Central memory CD8-positive, alpha-beta T cell (primary cell): ENCODE measurements around the gene INPP5K.

Experiments
- ATAC-seq: fragments of 150-1000 bp; cut with Tn5 transposase; replicated peaks from 2 replicates; pipeline ENCODE4 v1.10.0; 2022; ENCODE audit warnings: mild to moderate bottlenecking, moderate FRiP score, moderate number of reproducible peaks; ENCODE audit not compliant: poor library complexity, severe bottlenecking; ENCODE audit errors: extremely low read depth
- DNase-seq, 2 donors: peaks; one replicate each; pipeline ENCODE4 v3.0.0; 2021; ENCODE audit warnings: low spot score in 2 of 2
- H3K27ac Mint-ChIP-seq: one replicate; pipeline ENCODE4 v1.8.0; 2022; ENCODE audit warnings: low read depth, mild to moderate bottlenecking, moderate library complexity, mixed read lengths
- H3K27me3 Mint-ChIP-seq: one replicate; pipeline ENCODE4 v1.8.0; 2022; ENCODE audit warnings: mixed read lengths
- H3K36me3 Mint-ChIP-seq: one replicate; pipeline ENCODE4 v1.8.0; 2022; ENCODE audit warnings: mild to moderate bottlenecking, moderate library complexity, mixed read lengths; ENCODE audit not compliant: insufficient read depth
- H3K4me1 Mint-ChIP-seq: one replicate; pipeline ENCODE4 v1.8.0; 2022; ENCODE audit warnings: mixed read lengths
- H3K4me3 Mint-ChIP-seq: one replicate; pipeline ENCODE4 v1.8.0; 2022; ENCODE audit warnings: mild to moderate bottlenecking, moderate library complexity, mixed read lengths
- H3K9me3 Mint-ChIP-seq: one replicate; pipeline ENCODE4 v1.8.0; 2022; ENCODE audit warnings: mixed read lengths

The INPP5K gene

DNA sequence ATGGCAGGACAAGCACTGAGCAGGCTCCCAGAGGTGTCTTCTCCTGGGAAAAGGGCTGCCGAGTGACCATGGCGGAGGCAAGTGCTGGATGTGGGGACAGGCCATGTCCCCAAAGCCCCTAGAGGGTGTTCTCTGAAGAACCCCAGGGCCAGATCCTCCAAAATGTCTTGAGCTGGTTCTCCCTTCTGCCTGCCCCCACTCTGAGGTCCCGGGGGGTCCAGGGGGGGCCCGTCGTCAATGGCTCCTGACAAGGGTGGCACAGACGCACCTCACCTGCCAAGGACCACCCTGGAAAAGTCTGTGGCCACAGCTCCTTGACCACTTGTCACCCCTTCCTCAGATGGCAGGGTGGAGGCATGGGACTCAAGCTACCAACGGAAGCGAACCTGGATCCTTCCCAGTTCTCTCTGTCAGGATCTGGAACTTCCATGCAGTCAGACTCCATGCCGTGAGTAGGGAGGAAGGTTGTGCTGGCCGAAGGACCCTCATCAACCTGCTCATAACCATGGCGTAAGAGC lies 21.6 kb downstream of the INPP5K start:
- no peak for ATAC-seq
- DNase-seq: no peak
- Mint-ChIP-seq H3K4me3 (no peak overlapping the region), H3K4me1 (peaks cover 16% of the 10 kb centered on the region), H3K36me3 (peaks cover 26% of the 10 kb centered on the region), H3K9me3 (no peaks in the 10 kb centered on the region), H3K27ac (no peak overlapping the region), H3K27me3 (no peaks in the 10 kb centered on the region)

- Mint-ChIP-seq H3K9me3 (no peaks in the 10 kb centered on the region), H3K36me3 (peaks cover 24% of the 10 kb centered on the region), H3K4me3 (no peak overlapping the region), H3K4me1 (peaks cover 16% of the 10 kb centered on the region), H3K27ac (no peak overlapping the region), H3K27me3 (no peaks in the 10 kb centered on the region)
- ATAC-seq: no peak
- DNase-seq: no peak
Observed at GRCh38 chr17:1494203-1494602, 22.2 kb downstream of the INPP5K start.

DNA sequence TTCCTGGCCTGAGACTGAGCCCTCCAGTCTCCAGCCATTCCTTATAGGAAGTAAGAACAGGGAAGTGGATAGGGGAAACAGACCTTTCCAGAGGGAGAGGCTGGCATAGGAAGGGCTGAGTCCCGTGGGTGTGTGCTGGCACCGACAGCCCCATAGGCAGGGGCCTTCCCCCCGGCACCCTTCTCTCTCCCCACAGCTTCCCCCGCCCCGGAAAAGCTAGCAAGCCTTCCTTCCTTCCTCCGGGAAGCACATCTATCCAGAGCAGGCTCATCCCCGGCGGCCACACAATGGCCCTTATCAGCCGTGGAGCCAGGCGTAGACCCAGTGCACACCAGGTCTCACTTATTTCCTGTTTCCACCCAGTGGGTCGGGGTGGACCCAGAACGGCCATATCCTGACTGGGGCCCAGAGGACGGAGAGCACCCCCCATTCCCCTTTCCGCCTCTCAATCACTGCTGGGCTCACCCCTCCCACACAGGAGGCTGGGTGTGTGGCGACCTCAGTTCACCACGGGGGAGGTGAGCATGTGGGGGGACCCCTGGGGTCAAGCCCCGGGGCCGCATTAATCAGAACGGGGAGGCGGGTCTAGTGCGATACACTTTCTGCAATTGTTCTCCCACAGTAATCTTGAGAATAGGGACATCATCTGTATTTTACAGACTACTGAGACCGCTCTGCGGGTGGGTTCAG lies 23.0 kb downstream of the INPP5K start:
- peak overlapping the region; percentile 86 for H3K4me3 Mint-ChIP-seq
- ATAC-seq: no peak
- H3K9me3 Mint-ChIP-seq: no peaks in the 10 kb centered on the region
- DNase-seq: no peak
- H3K27ac Mint-ChIP-seq: no peak overlapping the region
- H3K36me3 Mint-ChIP-seq: peaks cover 27% of the 10 kb centered on the region
- H3K27me3 Mint-ChIP-seq: no peaks in the 10 kb centered on the region
- H3K4me1 Mint-ChIP-seq: peaks cover 22% of the 10 kb centered on the region

- H3K27ac Mint-ChIP-seq: peak within 1 kb of the TSS; percentile 65
- DNase-seq (no peak), ATAC-seq (no peak)
- no peaks in the 10 kb centered on the region for H3K9me3 Mint-ChIP-seq
- peaks cover 28% of the 10 kb centered on the region for H3K36me3 Mint-ChIP-seq
- H3K4me1 Mint-ChIP-seq: peaks cover 23% of the 10 kb centered on the region
- H3K4me3 Mint-ChIP-seq: peak within 1 kb of the TSS; percentile 86
- H3K27me3 Mint-ChIP-seq: no peaks in the 10 kb centered on the region
Observed at GRCh38 chr17:1492249-1493206, 23.9 kb downstream of the INPP5K start, which contains the start of gene MYO1C. MYO1C (minus strand) TSS chr17:1492686; CDS start chr17:1492487, 199 bp downstream.

DNA sequence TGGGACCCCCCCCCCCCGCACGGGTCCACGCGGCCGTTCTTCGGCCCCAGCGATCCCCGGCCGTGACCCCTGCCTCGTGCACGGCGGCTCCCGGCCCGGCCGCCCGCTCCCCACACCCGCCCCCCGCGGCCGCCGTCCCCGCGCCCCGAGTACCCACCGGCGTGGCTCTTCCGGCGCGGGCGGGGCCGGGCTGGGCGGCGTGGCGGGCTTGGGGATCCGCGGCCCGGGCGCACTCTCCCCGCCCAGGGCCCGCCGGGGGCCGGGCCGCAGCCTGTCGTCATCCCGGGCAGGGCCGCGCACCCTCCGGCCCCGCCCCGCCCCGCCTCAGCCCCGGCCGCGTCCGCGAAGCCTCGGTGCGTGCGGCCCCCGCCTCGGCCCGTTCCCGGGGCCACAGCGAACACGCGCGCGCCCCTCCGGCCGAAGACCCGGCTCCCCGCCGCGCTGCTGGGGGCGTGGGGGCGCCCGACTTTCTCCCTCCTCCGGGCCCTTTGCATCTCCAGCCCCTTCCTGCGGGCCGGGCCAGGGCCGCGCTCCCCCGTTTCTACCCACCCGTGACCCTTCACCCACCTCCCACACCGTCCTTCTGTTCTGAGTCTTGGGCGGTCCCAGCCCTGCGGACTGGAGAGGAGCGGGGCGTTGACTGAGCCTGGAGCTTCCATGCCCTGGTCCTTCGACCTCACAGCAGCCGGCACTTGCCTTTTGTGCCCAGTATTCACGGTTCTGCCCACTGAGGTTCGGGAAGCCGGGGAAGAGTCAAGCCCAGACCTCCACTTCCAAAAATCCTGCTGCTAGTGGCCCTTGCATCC lies 24.8 kb downstream of the INPP5K start:
- H3K4me1 Mint-ChIP-seq: peaks cover 30% of the 10 kb centered on the region
- no peaks in the 10 kb centered on the region for H3K27me3 Mint-ChIP-seq
- peak overlapping the region; percentile 86 for H3K4me3 Mint-ChIP-seq
- no peaks in the 10 kb centered on the region for H3K9me3 Mint-ChIP-seq
- H3K27ac Mint-ChIP-seq: peak overlapping the region; percentile 65
- DNase-seq (no peak), ATAC-seq (peak; percentile 38)
- H3K36me3 Mint-ChIP-seq: peaks cover 33% of the 10 kb centered on the region

DNA sequence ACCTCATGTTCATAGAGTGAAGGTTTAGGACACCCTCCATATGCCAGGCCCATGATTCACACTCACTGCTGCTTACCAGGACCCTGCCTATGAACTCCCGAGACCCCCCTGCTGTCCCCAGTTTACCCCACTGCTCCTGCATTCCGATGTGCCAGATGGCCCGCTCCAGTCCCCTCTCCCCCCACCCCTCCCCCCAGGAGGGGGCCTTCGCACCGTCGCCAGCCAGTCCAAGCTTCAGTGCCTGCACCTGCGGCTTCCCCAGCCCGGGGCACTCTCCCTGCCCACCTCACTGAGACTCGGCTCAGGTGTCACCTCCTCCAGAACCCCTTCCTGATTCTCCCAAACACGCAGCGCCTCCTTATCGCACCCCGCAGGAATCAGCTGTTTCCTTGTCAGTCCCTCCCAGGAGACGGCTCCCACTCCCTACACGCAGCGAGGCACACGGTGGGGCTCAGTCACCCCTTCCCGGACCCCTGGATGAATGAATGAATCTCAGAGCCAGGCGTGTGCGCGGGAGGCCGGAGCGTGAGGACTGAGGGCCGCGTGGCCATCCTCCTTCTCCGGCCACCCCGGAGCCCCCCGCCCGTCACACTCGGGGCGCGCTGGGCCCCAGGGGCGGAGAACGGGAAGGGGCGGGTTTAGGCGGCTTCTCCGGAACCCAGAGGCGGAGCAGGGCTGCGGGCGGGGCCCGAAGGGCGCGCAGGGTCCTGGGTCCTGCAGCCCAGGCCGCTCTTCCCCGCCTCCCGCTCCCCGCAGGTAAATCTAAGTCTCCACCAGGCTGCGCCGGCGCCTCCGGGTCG lies 25.6 kb downstream of the INPP5K start:
- DNase-seq: no peak
- H3K27me3 Mint-ChIP-seq: no peaks in the 10 kb centered on the region
- H3K27ac Mint-ChIP-seq: peak overlapping the region; percentile 46
- H3K4me1 Mint-ChIP-seq: peaks cover 31% of the 10 kb centered on the region
- no peaks in the 10 kb centered on the region for H3K9me3 Mint-ChIP-seq
- H3K36me3 Mint-ChIP-seq: peaks cover 32% of the 10 kb centered on the region
- H3K4me3 Mint-ChIP-seq: peak overlapping the region; percentile 40
- ATAC-seq: peak; percentile 55

GRCh38 chr17:1488826-1489270 lies 27.6 kb downstream of the INPP5K start:
- Mint-ChIP-seq H3K27ac (no peak overlapping the region), H3K4me3 (peak overlapping the region; percentile 87), H3K4me1 (peaks cover 39% of the 10 kb centered on the region), H3K27me3 (no peaks in the 10 kb centered on the region), H3K9me3 (no peaks in the 10 kb centered on the region), H3K36me3 (peaks cover 29% of the 10 kb centered on the region)
- no peak for DNase-seq
- ATAC-seq: no peak

- Mint-ChIP-seq H3K27ac (peak overlapping the region; percentile 77), H3K4me1 (peaks cover 39% of the 10 kb centered on the region), H3K36me3 (peaks cover 29% of the 10 kb centered on the region), H3K27me3 (no peaks in the 10 kb centered on the region), H3K9me3 (no peaks in the 10 kb centered on the region), H3K4me3 (peak overlapping the region; percentile 87)
- ATAC-seq: no peak
- peak; percentile 51 to 54 for DNase-seq
Observed at GRCh38 chr17:1487939-1488825, 28.2 kb downstream of the INPP5K start.

DNA sequence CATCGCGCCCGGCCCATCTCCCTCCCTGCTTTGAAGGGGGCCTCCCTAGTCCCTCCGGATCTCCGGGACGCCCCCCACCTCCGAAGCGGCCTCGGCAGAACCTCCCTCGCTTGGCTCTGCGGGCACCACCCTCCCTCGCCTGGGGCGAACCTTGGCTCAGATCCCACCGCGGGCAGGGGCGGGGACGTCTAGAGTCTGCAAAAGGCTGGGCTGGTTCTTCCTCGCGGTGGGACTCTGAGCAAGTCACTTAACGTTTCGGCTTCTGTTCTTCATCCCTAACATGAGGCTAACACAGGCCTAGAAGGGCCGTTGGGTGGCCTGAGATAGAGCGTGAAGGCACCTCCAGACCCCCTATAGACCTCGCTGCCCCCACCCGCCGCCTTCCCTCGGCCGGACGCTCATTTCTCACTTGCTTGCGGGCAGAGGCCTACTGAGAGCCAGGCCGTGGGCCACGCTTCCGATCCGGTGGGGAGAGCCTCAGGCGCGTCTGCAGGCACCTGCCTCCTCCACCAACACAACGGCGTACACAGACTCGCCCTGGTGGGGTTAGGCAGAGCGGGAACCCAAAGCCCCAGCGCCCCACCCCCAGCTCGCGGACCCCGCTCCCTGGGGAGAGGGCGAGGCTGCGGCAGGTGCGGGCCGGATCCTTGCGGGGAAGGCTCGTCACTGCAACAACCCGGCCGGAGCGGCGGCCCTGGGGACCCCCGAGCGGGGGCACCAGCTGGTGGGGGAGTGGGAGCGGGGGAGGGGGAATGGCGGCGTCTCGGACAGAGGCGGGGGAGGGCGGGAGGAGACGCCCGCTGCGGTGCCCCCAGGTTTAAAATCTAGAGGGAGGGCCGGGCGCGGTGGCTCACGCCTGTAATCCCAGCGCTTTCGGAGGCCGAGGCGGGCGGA lies 29.4 kb downstream of the INPP5K start:
- peak; percentile 62 to 72 for DNase-seq
- Mint-ChIP-seq H3K4me1 (peaks cover 37% of the 10 kb centered on the region), H3K27ac (peak overlapping the region; percentile 77), H3K27me3 (no peaks in the 10 kb centered on the region), H3K9me3 (no peaks in the 10 kb centered on the region), H3K4me3 (peak overlapping the region; percentile 87), H3K36me3 (peaks cover 25% of the 10 kb centered on the region)
- ATAC-seq: peak; percentile 46
